T47D (cell line): ENCODE results near the gene FBXW4.

ENCODE experiments used
- DNase-seq, 2 experiments: peaks; one replicate each; pipeline versions ENCODE4 v3.0.0 to v3.0.0-alpha.2; 2011 to 2012; ENCODE audit warnings: low read depth in 1 of 2, low spot score in 1 of 2
- JUND ChIP-seq: IDR thresholded peaks from 2 replicates; pipeline ENCODE4 v1.6.1; 2012; ENCODE audit warnings: low read depth
- in situ Hi-C: cut with HindIII; loops from 2 replicates; pipeline ENCODE4 v1.10.0; 2016; ENCODE audit warnings: low sequenced_read_pairs, low pct_unique_long_range_greater_than_20kb

The FBXW4 gene

DNA sequence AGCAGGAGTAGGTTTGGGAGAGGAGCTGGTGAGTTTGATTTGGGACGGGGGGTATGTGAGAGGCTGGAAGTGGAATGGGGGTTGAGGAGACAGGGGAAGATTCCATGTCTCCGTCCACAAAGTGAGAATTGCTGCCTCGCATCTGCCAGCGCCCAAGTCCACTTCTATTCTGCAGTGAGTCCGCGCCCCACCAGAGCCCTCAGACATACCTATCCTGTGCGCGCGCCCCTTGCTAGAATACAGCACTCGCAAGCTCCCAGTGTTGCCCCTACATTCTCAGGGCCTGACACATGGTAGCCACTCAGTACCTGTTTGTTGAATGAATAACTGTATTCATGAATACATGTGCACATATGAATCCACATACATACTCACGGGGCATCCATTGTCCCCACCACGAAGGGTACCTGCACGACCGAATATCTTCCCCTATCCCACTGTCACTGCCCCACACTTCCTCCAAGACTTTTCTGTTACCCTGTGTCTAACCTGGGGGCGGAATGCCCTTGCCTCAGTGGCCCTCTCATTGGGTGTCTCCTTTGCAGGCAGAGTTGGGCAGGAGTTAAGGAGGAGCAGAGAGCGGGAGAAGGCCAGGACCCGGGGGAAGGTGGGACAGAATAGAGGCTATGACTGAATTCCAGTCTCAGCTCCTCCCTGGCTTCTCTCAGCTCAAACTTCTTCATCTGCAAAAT, 126.8 kb downstream of the FBXW4 start:
- no peak for DNase-seq
- TF ChIP-seq JUND = no peak
- in situ Hi-C loops = no loop called here

DNA sequence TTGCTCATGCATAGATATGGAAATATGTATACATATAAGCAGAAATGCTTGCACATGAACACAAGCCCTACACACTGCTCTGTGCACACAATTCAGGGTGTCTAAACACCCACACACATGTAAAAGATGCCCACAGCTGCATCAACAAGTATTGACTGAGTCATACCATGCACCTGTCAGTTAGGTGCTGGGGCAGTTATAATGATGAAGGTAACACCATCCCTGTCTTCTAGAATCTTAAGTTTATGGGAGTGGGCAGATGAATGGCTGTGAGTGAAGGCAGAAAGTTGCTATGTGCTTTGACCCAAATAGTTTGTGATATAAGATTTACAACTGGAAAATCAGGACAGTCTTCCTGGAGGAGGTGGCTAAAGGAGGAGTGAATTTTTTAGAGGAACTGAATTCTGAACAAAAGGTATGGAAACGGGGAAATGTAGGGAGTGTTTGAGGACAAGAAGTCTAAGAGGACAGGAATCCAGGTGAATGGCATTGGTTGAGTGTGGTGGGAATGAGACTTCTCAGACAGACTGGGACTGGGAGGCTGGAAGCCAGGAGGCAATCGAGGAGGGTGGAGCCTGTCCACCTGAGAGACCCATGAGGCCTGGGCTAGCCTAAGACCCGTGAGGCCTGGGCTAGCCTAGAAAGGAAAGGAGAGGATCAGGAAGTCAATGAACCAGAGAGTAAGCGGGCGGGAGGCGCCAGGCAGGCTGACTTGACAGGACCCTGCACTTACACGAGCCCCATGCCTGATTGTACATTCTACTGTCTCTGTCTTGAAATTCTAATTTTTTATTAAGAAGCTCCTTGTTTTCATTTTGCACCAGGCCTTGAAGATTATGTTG, 127.6 kb downstream of the FBXW4 start:
- DNase-seq = no peak
- in situ Hi-C loops = no loop called here
- no peak for TF ChIP-seq JUND

DNA sequence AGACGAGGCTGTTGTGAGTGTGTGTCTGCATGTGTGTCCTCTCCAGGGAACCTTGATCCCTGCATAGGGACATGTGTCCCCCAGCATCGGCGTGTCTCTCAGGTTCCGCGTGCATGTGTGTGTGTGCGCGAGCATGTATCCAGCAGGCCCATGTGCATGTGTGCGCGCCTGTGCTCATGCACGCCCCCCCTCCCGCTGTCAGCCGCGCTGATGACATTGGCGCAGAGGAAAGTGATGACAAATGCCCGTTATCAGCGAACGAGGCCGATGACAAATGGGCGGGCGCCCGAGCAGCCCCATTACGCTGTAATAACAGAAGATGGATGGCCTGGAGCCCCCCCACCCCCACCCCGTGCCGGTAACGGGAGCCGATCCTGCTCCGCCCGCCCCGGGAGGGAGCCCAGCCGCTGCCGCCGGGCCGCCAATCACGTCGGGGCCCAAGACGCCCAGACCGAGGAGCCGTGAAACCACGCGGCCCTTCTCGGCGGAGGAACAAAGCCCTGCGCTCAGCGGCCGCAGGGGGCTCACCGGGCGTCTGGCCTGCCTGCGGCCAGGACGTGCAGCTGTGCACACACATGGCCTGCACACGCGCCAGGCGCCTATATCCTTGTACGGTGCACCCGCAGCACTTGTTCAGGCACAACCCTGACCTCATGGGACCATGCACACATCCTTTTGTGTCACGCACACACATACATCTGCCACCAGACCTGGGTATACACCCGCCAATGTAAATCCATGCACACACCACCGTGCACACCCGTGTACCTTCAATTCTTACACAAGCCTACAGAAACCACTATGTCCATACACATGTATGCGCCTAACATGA, 128.4 kb downstream of the FBXW4 start:
- no peak for TF ChIP-seq JUND
- in situ Hi-C loops = no loop called here
- no peak for DNase-seq

DNA sequence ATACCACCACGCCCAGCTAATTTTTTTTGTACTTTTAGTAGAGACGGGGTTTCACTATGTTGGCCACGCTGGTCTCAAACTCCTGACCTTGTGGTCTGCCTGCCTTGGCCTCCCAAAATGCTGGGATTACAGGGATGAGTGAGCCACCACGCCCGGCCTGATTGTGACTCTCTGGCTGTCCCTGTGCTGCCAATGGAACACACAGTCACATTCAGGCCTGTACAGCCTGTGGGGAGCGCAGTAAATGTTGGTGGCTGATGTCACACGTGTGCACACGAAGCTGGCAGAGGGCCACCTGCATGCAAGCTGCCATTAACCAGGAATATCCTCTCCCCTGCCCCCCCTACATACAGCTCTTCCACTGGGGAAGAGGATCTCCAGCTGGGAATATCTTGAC, 129.0 kb downstream of the FBXW4 start:
- in situ Hi-C loops = no loop called here
- no peak for DNase-seq

DNA sequence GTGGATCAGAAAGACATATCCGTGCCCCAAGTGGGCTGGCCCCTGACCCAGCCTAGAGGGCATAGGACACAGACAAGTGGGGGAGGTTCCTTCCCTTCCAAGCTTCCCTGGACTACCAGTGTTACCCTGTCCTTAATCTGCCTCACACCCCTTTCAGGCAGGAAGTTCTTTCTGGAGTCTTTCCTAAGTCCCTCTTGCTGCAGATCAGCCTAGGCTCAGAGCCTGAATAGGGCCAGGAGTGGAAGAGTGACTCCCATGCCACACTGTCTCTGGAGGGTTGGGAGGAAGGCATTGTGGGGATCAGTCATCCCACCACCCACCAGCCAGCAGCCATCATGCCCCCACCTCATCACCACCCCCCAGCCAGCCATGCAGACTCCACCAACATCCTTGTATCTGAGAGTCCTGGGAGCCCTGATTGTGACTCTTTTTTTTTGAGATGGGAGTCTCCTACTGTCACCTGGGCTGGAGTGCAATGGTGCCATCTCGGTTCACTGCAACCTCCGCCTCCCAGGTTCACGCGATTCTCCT, 129.5 kb downstream of the FBXW4 start:
- in situ Hi-C loops = no loop called here
- no peak for TF ChIP-seq JUND
- no peak for DNase-seq

More for the DNA sequence above, 129.0 kb downstream of the FBXW4 start:
- no peak for TF ChIP-seq JUND

DNA sequence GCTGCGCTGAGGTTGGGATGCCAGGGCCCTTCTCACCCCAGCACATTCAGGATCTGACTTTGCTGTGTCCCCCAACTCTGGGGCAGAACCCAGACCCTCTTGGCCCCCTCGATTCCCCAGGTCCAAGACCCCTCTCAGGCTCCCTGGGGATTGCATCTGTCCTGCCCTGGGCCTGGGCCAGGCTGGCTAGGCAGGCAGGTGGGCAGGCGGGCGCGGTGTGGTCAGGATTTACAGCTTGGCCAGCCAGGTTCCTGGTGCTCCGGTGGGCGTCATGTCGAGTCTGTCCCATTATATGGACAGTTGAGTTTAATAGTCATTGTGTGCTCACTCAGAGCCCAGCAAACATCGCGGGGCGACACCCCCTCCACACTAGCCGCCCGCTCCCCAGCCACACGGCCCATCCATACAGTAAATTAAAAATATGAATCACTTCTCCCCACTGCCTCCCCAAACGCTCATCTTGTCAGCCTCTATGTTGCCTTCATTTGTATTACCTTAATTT, 130.4 kb downstream of the FBXW4 start:
- in situ Hi-C loops = no loop called here
- DNase-seq = no peak
- no peak for TF ChIP-seq JUND

DNA sequence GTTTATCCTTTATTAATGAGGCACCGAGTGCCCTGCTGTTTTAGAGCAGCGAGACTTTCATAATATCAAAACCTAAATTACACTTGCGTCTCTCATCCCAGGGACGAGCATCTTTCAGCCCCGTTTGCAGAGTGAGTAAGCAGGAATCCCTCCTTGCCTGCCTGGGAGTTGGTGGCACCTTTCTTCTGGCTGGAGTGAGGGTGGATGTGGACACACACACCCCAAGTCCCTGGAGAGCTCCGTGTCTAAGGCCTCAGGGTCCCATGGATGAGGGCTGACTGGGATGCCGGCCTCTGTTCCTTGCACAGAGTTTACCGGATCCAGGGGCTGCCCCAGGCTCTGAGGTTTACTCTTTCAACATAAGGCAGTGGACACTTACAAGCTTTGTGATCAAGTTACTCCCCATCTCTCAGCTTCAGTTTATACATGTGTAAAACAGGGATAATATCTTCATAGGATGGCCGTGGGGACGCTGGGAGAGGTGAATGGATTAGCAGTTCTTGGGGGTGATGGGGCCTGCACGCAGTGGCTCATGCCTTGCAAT, 131.4 kb downstream of the FBXW4 start:
- in situ Hi-C loops = no loop called here
- DNase-seq = no peak

DNA sequence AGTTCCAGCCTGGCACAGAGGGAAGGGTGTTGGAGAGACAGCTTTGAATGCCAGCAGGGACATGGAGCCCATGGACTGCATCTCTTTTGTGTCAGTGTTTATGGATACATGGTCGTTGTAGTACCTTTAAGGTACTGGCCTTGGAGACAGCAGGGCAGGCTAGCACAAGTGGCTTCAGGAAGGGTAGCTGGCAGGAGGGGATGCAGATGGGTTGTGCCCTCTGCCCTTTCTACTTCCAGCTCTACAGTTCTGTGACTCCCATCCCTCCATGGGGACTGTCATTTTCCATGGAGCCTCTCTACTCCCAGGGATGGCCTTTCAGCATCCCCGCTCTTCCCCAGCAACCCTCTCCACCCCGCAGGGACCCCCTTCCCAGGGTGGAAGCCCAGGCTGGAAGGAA, 132.0 kb downstream of the FBXW4 start:
- in situ Hi-C loops = no loop called here
- TF ChIP-seq JUND = no peak
- no peak for DNase-seq

More for the DNA sequence above, 131.4 kb downstream of the FBXW4 start:
- no peak for TF ChIP-seq JUND

DNA sequence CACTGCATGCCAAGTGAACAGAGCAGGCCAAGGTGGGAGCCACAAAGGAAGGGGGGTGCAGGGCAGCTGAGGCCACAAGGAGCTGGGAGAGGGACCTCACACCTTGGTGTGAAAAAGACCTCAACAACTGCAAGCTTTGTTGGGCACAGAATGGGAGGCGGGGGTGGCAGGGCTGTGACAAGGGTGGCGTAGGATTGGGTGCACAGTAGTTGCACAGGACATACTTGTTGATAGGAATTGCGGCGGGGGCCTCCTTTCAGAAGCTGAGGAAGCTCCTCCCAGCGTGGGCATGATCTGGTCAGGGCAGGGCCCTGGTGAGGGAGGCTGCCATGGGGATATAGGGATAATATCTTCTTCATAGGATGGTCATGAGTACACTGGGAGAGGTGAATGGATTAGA, 132.7 kb downstream of the FBXW4 start:
- no peak for TF ChIP-seq JUND
- no peak for DNase-seq
- in situ Hi-C loops = no loop called here

DNA sequence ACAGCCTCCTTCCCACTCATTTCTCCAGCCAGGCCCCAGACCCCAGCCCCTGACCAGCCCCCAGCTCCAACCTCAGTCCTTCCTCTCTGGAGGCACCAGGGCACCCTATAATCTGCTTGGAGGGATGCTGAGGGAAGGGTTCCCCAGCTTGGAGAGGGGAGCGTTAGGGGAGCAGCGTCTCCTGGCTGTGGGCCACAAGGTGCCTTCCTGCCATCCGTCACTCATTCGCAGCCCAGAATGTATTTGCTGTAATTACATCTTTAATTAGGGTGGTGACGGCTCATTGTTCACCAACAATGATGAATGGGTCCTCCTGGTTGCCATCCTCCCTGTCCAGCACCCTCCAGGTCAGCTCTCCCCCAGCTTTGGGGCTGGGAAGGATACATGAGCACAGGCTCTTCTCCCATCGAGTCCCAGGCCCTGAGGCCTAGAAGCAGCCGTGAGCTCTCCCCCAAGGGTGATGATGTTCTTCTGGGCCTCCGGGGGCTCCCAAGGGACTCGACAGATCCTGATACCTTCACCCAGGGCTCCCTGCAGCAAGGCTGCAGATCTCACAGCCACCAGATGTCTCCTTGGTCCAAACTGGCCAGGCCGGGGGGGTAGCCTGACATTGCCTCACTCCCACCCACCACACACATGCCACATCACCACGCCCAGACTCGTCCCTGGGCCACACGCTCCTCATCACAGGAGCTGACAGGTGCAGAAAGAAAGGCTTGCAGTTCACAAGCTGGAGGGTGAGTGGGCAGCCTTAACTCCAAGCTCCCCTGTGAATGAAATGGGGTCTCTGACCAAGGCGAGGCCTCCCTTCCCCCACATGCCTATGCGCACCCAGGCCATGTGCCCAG, 133.7 kb downstream of the FBXW4 start:
- no peak for TF ChIP-seq JUND
- DNase-seq = no peak
- in situ Hi-C loops = no loop called here
